Peyer's patch (tissue), 4 donors: ENCODE data around the gene PSMD1. TPM values are rescaled to one million over a fixed set of nuclear protein-coding genes. Genes with fewer than 3 reads are reported as not detected.

Experiments
- DNase-seq, 3 donors: peaks; one replicate each; pipeline ENCODE4 v3.0.0-alpha.2; 2017 to 2019
- H3K27ac ChIP-seq, 4 donors: fragments of 200-600 bp; sonication (generic); one replicate each; pipeline ENCODE4 v1.5.1; 2016 to 2019
- H3K27me3 ChIP-seq, 2 donors: fragments of 200-600 bp; sonication (generic); one replicate each; pipeline ENCODE4 v1.5.1; 2019
- H3K36me3 ChIP-seq, 3 donors: fragments of 200-600 bp; sonication (generic); one replicate each; pipeline ENCODE4 v1.5.1; 2016 to 2019
- H3K4me1 ChIP-seq, 4 donors: fragments of 200-600 bp; sonication (generic); one replicate each; pipeline ENCODE4 v1.5.1; 2016 to 2019
- H3K4me3 ChIP-seq, 4 donors: fragments of 200-600 bp; sonication (generic); 1 replicate in 3 of 4; 2 replicates in 1 of 4; pipeline ENCODE4 v1.5.1; 2016 to 2019; ENCODE audit warnings: mild to moderate bottlenecking in 1 of 4
- H3K9me3 ChIP-seq, 4 donors: fragments of 200-600 bp; sonication (generic); one replicate each; pipeline ENCODE4 v1.5.1; 2016 to 2019; ENCODE audit warnings: mild to moderate bottlenecking in 1 of 4
- CTCF ChIP-seq, 6 experiments: fragments of 450-650 bp in 4 of 6; fragments of 200-600 bp in 2 of 6; sonication (generic) in 1 of 6; IDR thresholded peaks; one replicate each; pipeline ENCODE4 v1.5.1; 2017 to 2019; ENCODE audit warnings: antibody characterized with exemption in 6 of 6, mild to moderate bottlenecking in 3 of 6, moderate library complexity in 1 of 6
- POLR2A ChIP-seq, 2 donors: fragments of 450-650 bp; IDR thresholded peaks; one replicate each; pipeline ENCODE4 v1.5.1; 2017; ENCODE audit warnings: antibody characterized with exemption in 2 of 2, mild to moderate bottlenecking in 2 of 2, moderate library complexity in 2 of 2
- total RNA-seq, 4 donors: library from RNA; depleted of rRNA; stranded (reverse); fragments of >200 nt; gene quantifications; one replicate each; pipeline ENCODE4 v1.1.0, GENCODE V29; 2016

Gene PSMD1
- total RNA-seq, 4 donors from 2014 or later = 89.1 to 116 (median 111) TPM

- Histone ChIP-seq H3K27ac (no peak overlapping the region), H3K36me3 (no peaks in the 10 kb centered on the region), H3K4me3 (no peak overlapping the region), H3K9me3 (no peaks in the 10 kb centered on the region), H3K4me1 (peaks cover 0 to 7% (median 0%) of the 10 kb centered on the region in 4 donors), H3K27me3 (no peaks in the 10 kb centered on the region)
- DNase-seq = no peak
- TF ChIP-seq CTCF (IDR thresholded peaks at IDR 0.05) = no peak
- no peak for TF ChIP-seq POLR2A (IDR thresholded peaks at IDR 0.05)
These were observed 69.5 kb downstream of the PSMD1 start for GRCh38 chr2:231126123-231126522.

- Histone ChIP-seq H3K27ac (no peak overlapping the region), H3K4me3 (no peak overlapping the region), H3K4me1 (peaks cover 0 to 7% (median 0%) of the 10 kb centered on the region in 4 donors), H3K9me3 (no peaks in the 10 kb centered on the region), H3K36me3 (no peaks in the 10 kb centered on the region), H3K27me3 (no peaks in the 10 kb centered on the region)
- DNase-seq = no peak
- TF ChIP-seq POLR2A (IDR thresholded peaks at IDR 0.05) (no peak), CTCF (IDR thresholded peaks at IDR 0.05) (no peak)
These were observed 70.8 kb downstream of the PSMD1 start for GRCh38 chr2:231127480-231127879.

- H3K36me3 ChIP-seq = no peaks in the 10 kb centered on the region
- no peaks in the 10 kb centered on the region for H3K27me3 ChIP-seq
- no peak overlapping the region for H3K4me3 ChIP-seq
- TF ChIP-seq CTCF (IDR thresholded peaks at IDR 0.05) (no peak), POLR2A (IDR thresholded peaks at IDR 0.05) (no peak)
- no peaks in the 10 kb centered on the region for H3K9me3 ChIP-seq
- H3K4me1 ChIP-seq = peaks cover 0 to 7% (median 0%) of the 10 kb centered on the region in 4 donors
- H3K27ac ChIP-seq = no peak overlapping the region
- no peak for DNase-seq
These were observed 71.3 kb downstream of the PSMD1 start for GRCh38 chr2:231127936-231128335.

- H3K9me3 ChIP-seq = no peaks in the 10 kb centered on the region
- H3K36me3 ChIP-seq = no peaks in the 10 kb centered on the region
- no peaks in the 10 kb centered on the region for H3K27me3 ChIP-seq
- H3K4me1 ChIP-seq = peaks cover 0 to 7% (median 0%) of the 10 kb centered on the region in 4 donors
- no peak for DNase-seq
- no peak overlapping the region for H3K27ac ChIP-seq
- no peak for TF ChIP-seq POLR2A (IDR thresholded peaks at IDR 0.05)
- no peak for TF ChIP-seq CTCF (IDR thresholded peaks at IDR 0.05)
- no peak overlapping the region for H3K4me3 ChIP-seq
These were observed 71.9 kb downstream of the PSMD1 start for GRCh38 chr2:231128541-231128940.

- no peaks in the 10 kb centered on the region for H3K9me3 ChIP-seq
- no peak overlapping the region for H3K27ac ChIP-seq
- no peak for TF ChIP-seq CTCF (IDR thresholded peaks at IDR 0.05)
- no peak for TF ChIP-seq POLR2A (IDR thresholded peaks at IDR 0.05)
- H3K27me3 ChIP-seq = no peaks in the 10 kb centered on the region
- no peak for DNase-seq
- H3K4me1 ChIP-seq = peaks cover 0 to 1% (median 0%) of the 10 kb centered on the region in 4 donors
- no peak overlapping the region for H3K4me3 ChIP-seq
- no peaks in the 10 kb centered on the region for H3K36me3 ChIP-seq
These were observed 72.5 kb downstream of the PSMD1 start for GRCh38 chr2:231129216-231129615.
